RKO (cell line): ENCODE measurements around the gene XRCC6.
"Not testable (repeated sequence)": the region's sequence is repeated elsewhere in the genome, so short reads cannot be mapped to it uniquely, and the experiment has no call there.

ENCODE experiments used
- DNase-seq: peaks from one replicate; pipeline ENCODE4 v3.0.0-alpha.2; 2016; ENCODE audit warnings: low spot score

Gene XRCC6

GRCh38 chr22:41621099-41621910, at the start of gene XRCC6:
TSS of gene XRCC6 (plus strand) at chr22:41621295. CDS start at chr22:41622005, 710 bp downstream.
- DNase-seq, result peak; percentile 99

DNA sequence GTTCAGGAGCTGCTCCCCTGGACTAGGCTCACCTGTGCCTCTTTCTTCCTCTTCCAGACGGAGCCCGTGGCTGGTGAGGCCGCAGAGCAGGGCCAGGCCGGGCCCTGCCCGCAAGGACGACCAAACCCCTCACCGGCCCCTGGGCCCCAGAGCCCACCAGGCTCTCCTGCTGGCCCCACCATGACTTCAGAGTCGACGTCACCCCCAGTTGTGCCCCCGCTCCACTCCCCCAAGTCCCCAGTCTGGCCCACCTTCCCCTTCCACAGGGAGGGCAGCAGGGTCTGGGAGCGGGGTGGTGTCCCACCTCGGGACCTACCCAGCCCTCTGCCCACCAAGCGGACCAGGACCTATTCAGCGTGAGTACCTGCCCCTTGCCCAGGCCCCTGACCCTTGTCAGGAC, 49.3 kb upstream of the XRCC6 start:
- no peak for DNase-seq

GRCh38 chr22:41572305-41572704, 48.8 kb upstream of the XRCC6 start:
- not testable (repeated sequence) for DNase-seq

GRCh38 chr22:41573677-41574076, 47.4 kb upstream of the XRCC6 start:
- DNase-seq, result no peak

GRCh38 chr22:41574847-41575381, 46.2 kb upstream of the XRCC6 start:
- no peak for DNase-seq

DNA sequence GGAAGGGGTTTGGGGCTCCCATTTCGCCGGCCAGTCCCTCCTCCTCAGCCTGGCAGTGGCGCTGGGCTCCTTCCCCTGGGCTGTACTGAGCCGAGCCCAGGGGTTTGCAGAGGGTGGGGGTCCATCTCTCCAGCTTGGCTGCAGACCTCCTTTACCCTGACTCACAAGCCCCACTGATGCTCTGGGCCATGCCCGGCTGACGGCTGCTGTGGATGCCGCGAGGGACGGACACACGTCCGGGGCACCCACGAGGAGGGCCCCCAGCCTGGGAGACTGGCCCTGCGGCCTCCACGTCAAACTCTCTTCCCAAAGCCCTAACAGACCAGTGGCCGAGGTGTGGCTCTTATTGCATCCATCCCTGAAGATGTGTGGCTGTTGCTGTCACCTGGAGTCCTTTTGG, 45.6 kb upstream of the XRCC6 start:
- DNase-seq, result no peak

DNA sequence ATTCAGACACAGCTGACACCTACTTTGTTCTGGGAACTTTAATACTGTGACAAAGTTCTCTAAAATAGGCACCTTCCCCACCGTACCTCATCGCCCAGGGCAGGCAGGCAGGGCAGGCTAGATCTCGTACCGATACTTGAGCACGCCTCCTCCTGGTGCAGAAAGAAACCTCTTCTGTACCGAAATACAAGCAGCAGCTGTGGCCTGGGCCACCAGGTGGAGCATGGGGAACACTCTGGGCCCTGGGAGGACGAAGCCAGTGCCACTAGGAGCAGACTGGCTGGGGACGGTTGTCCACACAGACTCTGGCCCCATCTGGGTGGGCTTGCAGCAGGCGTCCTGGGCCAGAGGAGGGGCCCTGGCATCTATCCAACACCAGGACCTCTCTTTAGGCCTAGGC, 44.2 kb upstream of the XRCC6 start:
- peak; percentile 72 for DNase-seq

- DNase-seq, result no peak
Observed at GRCh38 chr22:41578114-41578513, 43.0 kb upstream of the XRCC6 start.

GRCh38 chr22:41578818-41579217, 42.3 kb upstream of the XRCC6 start:
- no peak for DNase-seq

GRCh38 chr22:41579297-41579996, 41.6 kb upstream of the XRCC6 start:
- no peak for DNase-seq

GRCh38 chr22:41579997-41580355, 41.1 kb upstream of the XRCC6 start:
- no peak for DNase-seq

DNA sequence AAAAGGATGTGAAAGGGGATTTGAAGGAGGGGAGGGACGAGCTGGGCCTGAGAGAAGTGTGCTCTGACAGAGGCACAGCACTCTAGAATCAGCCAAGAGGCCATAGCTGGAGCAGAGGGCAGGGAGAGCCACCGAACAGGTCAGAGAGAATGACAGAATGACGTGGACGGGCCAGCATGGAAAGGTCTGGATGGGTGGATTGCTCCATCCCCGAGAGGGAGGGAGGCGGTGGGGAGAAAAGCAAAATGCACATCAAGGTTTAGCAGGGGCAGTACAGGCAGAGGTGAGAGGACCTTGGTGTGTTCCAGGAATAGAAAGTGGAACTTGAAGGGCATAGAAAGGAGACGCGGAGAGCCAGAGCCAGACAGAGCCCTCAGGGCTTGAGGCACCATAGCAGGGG, 38.4 kb upstream of the XRCC6 start:
- no peak for DNase-seq

GRCh38 chr22:41584881-41585280, 36.2 kb upstream of the XRCC6 start:
- DNase-seq, result no peak

- no peak for DNase-seq
Observed at GRCh38 chr22:41585898-41586297, 35.2 kb upstream of the XRCC6 start.

DNA sequence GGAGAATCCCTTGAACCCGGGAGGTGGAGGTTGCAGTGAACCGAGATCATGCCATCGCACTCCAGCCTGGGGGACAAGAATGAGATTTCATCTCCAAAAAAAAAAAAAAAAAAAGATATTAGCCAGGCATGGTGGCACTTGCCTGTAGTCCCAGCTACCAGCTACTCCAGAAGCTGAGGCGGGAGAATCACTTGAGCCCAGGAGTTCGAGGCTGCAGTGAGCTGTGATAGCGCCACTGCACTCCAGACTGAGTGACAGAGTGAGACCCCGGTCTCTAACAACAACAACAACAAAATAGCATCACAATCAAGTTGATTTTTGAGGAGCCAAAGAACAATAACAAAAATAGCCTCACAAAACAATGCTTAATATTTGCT, 33.8 kb upstream of the XRCC6 start:
- no peak for DNase-seq

DNA sequence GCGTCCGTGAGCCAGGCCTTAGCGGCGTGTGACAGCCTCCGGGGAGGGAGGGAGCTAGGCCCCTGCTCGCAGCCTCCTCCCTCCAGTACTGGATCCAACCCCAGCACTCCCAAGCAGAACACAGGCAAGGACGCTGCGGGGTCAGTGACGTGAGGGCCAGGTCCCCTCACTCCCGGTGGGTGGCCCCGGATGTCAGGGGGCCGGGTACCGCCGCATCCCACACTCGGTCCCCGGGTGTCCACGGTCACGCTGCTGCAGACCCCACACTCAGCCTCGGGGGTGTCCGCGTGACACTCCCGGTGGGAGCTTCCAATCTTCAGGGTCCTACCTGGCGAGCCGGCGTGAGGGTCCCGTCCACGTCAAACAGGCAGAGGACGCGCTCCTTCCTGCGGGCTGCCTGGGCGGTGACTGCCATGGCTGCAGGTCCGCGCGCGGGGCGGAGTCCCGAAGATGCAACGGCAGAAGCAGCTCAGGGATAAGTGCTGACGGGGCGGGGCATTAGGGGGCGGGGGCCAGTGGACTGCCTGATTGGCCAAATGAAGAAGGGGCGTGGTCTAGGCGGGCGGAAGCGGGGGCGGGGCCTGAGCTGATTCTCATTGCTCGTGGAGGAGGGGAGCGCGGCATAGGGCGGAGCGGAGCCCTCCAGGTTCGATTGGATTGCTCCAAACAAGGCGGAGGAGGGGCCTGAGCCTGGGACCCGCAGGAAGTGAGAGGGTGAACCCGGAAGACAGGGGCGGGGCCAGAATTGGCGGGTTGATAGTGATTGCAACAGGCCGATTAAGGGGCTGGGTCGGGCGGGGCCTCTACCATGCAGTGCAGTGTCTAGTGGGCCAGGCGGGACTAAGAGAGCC, 31.5 kb upstream of the XRCC6 start, which contains the start of gene PMM1:
Gene PMM1 (minus strand): TSS at position 450 of the 851 bp plus-strand sequence. CDS start 35 bp downstream, at position 415.
- peak; percentile 99 for DNase-seq

DNA sequence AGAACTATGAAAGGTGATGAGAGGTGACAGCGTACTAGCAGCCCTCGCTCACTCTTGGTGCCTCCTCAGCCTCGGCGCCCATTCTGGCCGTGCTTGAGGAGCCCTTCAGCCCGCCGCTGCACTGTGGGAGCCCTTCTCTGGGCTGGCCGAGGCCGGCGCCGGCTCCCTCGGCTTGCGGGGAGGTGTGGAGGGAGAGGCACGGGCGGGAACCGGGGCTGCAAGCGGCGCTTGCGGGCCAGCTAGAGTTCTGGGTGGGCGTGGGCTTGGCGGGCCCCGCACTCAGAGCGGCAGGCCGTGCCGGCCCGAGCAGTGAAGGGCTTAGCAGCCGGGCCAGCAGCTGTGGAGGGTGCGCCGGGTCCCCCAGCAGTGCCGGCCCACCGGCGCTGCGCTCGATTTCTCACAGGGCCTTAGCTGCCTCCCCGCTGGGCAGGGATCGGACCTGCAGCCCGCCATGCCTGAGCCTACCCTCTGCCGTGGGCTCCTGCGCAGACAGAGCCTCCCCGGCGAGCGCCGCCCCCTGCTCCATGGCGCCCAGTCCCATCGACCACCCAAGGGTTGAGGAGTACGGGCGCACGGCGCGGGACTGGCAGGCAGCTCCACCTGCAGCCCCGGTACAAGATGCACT, 27.6 kb upstream of the XRCC6 start:
- not testable (repeated sequence) for DNase-seq

DNA sequence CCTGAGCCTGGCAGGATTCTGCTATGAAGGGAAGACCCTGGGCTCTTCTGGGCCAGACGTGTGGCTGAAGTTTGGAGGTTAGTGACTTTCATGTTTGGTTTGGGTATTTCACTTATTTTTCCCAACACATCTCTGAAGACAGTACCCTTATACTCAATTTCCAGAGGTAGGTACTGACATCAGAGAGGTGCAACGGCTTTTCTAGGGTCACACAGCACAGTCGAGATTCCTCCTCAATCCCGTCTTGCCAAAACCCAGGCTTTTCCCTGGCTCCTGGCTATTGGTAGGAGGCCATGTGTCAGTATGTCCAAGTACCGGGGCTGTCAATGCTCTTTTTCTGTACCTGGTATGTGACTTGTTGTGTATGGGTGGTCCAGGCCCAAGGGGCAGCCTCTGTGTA, 25.4 kb upstream of the XRCC6 start:
- DNase-seq, result no peak

GRCh38 chr22:41596776-41597634, 24.1 kb upstream of the XRCC6 start:
- peak; percentile 41 for DNase-seq

GRCh38 chr22:41597635-41597953, 23.5 kb upstream of the XRCC6 start:
- no peak for DNase-seq

DNA sequence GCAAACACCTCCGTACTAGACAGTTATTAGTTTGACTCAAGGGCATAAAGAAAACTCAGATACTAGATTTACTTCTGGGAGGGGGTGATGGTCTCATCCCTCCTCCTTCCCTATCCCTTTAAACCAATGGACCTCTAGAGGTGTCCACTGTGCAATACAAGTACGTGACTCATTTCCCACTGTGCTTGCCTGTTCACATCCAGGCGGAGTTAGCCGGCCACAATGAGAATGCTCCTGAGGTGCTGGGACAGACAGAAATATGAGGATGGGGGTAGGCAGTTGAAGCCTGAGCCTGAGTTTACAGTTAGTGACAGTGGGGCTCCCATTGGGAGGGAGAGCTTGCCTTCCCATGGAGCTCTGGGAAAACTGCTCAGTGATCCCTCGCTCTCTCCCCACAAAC, 23.0 kb upstream of the XRCC6 start:
- peak; percentile 62 for DNase-seq
